GM21381 (cell line): ENCODE measurements around the gene PLEKHM2.
"Not testable (repeated sequence)": the region's sequence is repeated elsewhere in the genome, so short reads cannot be mapped to it uniquely, and the experiment has no call there.

Source experiments
- ATAC-seq: cut with Tn5 transposase; IDR thresholded peaks from one replicate; pipeline ENCODE4 v1.9.1; 2021; ENCODE audit warnings: mild to moderate bottlenecking, moderate library complexity; ENCODE audit not compliant: unreplicated experiment

Gene PLEKHM2, protein sequence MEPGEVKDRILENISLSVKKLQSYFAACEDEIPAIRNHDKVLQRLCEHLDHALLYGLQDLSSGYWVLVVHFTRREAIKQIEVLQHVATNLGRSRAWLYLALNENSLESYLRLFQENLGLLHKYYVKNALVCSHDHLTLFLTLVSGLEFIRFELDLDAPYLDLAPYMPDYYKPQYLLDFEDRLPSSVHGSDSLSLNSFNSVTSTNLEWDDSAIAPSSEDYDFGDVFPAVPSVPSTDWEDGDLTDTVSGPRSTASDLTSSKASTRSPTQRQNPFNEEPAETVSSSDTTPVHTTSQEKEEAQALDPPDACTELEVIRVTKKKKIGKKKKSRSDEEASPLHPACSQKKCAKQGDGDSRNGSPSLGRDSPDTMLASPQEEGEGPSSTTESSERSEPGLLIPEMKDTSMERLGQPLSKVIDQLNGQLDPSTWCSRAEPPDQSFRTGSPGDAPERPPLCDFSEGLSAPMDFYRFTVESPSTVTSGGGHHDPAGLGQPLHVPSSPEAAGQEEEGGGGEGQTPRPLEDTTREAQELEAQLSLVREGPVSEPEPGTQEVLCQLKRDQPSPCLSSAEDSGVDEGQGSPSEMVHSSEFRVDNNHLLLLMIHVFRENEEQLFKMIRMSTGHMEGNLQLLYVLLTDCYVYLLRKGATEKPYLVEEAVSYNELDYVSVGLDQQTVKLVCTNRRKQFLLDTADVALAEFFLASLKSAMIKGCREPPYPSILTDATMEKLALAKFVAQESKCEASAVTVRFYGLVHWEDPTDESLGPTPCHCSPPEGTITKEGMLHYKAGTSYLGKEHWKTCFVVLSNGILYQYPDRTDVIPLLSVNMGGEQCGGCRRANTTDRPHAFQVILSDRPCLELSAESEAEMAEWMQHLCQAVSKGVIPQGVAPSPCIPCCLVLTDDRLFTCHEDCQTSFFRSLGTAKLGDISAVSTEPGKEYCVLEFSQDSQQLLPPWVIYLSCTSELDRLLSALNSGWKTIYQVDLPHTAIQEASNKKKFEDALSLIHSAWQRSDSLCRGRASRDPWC

DNA sequence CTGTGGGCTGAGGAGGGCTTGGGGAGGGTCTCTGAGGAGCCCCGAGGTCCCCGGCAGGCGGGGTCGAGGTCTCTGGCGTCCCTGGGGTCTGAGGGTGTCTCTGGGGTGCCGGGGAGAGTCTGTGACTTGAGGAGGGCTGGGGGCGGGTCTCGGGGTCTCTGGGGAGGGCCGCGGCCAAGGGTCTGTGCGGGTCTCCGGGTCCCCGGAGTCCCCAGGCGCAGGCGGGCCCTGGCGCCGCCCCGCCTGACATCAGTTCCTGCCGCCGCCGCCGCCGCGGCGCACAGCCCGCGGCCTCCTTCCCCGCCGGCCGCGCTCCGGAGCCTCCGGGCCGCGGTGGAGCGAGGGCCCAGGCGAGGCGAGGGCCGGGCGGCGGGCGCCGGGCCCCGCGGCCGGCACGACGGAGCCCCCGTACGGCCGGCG, at the start of gene PLEKHM2:
Gene PLEKHM2 (plus strand): TSS at position 279 of the 420 bp plus-strand sequence. CDS start 239 bp downstream, outside the sequence.
- ATAC-seq: peak; percentile 47

DNA sequence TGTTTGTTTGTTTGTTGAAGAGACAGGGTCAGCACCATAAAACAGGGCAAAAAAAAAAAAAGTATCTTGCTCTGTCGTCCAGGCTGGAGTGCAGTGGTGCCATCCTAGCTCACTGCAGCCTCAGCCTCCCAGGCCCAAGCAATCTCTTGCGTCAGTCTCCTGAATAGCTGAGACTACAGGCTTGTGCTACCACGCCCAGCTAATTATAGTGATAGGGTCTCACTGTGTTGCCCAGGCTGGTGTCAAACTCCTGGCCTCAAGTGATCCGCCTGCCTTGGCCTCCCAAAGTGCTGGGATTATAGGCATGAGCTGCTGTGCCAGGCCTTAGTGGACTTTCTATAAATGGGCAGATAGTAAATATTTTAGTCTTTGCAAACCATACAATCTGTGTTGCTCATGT, 47.7 kb upstream of the PLEKHM2 start:
- no peak for ATAC-seq

DNA sequence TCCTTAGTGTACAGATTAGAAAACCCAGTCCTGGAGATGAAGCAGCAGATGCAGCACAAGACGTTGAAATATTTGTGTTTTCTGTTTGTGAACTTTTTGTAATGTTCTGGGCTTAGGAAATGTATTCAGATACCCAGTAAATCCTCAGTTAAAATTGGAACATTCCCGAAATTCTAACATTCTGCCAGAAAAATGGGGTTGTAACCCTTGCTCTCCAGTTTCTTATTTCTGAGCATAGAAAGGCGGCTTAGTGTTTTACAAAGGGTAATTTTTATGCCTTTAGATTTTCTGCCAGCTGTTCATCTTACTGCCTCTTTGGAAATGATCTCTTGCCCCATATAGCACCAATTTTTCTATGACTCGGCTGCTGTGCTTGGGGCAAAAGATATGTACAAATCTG, 46.3 kb upstream of the PLEKHM2 start:
- no peak for ATAC-seq

DNA sequence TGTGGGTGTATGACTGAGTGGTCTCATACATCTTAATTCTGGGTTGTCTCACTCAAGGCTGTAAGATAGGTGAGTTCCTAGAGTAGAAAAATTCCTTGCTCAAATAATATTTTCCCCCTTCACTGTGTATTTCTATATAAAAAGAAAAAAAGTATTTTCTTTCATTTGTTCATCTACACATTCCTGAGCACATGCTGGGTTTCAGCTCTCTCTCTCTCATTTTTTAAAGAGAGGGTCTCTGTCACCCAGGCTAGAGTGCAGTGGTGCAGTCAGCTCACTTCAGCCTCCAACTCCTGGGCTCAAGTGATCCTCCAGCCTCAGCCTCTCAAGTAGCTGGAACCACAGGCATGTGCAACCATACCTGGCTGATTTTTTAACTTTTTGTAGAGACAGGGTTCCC, 44.9 kb upstream of the PLEKHM2 start:
- no peak for ATAC-seq

DNA sequence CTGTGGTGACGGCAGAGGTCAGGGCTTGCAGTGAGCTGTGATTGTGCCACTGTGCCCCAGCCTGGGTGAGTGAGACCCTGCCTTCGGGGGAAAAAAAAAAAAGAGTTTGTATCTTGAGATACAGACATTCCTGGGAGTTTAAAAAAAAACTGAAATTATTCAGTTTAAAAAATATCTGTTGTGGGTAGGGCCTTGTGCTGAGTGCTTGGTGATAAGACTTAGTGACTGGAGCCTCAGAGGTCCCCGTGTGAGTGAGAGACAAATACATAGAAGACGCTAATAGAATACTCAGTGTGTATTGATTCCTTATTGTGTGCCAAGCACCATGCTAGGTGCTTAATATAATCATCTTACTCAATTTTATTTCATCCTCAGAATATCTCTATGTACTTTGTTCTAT, 44.2 kb upstream of the PLEKHM2 start:
- ATAC-seq: no peak

DNA sequence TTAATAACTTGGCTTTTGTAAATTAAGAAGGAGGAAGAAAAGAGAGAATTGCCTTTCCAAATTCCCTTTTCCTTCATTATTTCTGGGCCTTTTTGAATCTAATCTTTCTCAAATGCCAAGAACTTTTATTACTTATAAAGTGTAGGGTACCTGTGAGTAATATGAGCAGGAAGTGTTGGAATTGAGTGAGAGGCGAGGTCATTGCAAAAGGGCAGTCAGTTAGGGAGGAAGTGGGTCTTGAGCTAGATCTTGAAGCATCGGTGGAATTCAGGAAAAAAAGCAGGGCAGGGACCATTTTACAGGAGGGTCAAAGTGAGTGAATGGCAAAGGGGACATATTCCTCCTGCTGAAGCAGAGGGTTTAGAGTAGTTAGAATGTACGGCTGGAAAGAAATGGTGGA, 43.5 kb upstream of the PLEKHM2 start:
- no peak for ATAC-seq

DNA sequence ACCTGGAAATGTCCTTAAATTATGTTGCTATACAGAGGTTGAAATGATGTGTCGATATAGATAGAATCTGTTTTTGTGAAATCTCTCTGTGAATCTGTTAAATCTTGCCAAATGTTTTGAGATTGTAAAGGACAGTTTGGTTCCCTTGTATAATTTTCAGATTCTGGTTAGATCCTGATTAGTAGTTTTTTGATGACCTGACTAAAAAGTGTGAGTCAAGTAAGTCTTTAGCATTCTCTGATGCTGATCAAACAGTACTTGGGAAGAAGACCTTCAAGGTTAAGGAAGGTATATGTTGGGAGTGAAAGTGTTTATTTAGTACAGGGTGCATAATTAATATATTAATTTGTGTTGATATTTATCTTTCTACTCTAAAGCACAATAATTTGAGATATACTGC, 34.2 kb upstream of the PLEKHM2 start:
- ATAC-seq: no peak

DNA sequence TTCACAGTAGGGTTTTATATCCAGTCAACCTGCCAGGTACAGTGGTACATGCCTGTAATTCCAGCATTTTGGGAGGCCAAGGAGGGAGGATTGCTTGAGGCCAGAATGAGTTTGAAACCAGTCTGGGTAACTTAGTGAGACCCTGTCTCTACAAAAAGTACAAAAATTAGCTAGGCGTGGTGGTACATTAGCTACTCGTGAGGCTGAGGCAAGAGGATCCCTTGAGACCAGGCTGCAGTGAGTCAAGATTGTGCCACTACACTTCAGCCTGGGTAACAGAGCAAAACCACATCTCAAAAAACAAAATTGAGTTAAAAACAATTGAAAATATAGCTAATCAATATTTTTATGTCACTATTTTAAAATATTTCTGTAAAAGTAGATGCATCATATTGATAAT, 33.7 kb upstream of the PLEKHM2 start:
- ATAC-seq: no peak

DNA sequence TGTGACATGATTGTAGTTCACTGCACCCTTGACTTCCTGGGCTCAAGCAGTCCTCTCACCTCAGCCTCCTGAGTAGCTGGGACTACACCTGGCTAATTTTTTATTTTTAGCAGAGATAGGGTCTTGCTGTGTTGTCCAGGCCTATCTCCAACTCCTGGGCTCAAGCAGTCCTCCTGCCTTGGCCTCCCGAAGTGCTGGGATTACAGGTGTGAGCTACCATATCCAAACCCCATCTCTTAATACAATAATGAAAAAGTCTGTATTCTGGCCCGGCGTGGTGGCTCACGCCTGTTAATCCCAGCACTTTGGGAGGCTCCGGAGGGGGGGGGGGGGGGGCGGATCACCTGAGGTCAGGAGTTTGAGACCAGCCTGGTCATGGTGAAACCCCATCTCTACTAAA, 32.0 kb upstream of the PLEKHM2 start:
- not testable (repeated sequence) for ATAC-seq

DNA sequence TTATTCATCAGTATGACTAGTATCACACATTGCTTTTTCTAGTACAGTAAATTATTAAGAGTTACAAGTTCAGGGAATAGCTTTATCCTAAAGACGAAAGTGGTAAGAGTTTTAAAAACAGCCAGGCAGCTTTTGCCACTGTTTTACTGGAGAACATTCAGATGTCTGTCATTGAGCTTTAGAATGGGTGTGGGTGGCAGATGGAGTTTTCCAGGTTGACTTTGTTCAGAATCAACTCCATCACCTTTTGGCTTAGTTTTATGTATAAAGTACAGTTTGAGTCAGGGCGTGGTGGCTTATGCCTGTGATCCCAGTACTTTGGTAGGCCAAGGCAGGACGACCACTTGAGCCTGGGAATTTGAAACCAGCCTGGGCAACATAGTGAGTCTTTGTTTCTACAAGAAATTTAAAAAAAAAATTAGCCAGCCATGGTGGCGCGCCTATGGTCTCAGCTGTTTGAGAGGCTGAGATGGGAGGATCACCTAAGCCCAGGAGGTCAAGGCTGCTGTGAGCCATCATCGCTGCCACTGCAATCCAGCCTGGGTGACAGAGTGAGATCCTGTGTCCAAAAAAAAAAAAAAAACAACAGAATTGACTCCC, 29.9 kb upstream of the PLEKHM2 start:
- no peak for ATAC-seq

DNA sequence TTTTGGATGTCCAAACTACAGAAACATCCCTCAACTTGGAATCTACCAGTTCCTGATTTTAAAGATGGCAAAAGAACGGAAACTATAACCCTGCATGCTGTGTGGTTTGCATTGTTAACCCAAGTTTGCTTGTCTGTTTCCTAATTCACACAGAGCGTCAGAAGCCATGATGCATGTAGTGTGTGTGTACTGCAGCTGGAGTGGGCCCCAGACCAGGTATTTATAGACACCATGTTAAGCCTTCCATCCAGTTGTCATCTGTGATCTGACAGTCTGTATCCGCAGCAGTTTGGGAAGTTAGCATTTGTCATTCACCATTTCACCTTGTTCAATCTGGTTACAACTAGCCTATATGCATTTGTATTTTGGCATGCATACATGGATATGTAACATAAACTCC, 27.7 kb upstream of the PLEKHM2 start:
- no peak for ATAC-seq

DNA sequence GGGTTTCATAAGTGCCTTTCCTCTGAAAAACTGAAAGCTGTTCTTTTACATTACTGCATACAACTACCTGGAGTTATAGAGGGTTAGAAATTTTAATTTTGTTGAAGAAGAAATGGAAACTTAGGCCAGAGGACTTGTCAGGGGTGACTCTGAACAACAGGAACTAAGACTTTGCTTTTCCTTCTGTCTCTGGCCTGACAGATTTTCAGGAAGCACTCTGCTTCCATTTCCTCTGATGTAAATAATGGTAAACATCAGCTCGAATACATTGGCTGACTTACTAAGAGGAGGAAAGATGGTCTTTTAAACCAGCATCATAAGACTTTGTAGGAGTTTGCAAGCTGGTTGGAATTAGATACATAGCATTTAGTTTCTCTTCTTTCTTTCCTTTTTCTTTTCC, 27.1 kb upstream of the PLEKHM2 start:
- ATAC-seq: no peak

DNA sequence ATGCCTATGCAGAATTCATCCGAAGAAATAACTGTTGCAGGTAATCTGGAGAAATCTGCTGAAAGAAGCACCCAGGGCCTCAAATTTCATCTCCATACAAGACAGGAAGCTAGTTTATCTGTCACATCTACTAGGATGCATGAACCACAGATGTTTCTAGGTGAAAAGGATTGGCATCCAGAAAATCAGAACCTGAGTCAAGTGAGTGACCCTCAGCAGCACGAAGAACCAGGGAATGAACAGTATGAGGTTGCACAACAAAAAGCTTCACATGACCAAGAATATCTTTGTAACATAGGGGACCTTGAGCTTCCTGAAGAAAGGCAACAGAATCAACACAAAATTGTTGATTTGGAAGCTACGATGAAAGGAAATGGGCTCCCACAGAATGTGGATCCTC, 24.0 kb upstream of the PLEKHM2 start:
- no peak for ATAC-seq

DNA sequence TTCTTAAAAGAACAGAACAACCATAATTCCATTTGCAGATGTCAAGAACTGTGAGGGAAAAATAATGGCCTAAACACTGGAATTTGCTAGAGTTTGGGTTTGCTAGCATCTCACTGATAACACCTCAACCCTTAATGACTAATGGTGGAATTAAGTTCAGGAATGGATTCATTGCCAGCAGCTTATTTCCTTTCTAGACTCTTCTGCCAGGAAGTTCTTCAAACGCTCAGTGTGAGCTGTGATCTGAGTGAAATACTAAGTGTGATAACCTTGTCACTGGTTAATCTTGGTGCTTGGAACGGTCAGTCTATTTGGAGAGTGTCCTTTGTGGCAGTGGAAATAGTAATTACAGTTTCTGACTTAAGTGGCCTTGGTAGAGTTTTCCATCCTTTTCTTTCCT, 21.6 kb upstream of the PLEKHM2 start:
- ATAC-seq: no peak

DNA sequence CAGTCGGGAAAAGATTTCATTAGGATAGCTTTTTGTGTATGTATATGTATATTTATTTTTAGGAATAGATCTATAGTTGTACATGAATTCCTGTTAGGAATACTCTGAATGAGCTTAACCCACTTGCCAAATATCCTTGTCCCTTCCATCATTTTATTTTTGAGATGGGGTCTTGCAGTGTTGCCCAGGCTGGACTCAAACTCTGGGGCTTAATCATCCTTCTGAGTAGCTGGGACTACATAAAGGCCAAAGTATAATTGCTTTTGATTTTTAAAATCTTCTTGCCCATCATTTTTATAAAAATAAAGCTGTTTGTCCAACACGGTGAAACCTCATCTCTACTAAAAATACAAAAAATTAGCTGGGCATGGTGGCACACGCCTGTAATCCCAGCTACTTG, 20.2 kb upstream of the PLEKHM2 start:
- no peak for ATAC-seq

DNA sequence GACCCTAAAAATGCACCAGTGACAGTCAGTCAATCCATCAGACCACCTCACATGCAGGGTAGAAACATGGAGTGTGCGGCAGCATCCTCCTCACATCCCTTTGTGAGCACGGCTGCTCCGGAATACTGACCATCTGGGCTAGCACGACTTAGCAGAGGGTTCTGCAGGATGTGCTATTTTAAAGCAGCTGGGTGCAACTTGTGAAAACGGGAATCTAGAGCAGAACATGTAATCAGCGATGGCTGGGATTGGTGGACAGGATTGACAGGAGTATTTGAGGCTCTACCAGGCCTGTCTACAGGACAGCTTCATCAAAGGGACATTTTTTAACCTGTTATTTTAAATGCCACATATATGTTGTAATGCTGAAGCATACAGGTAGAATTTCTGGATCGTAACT, 16.8 kb upstream of the PLEKHM2 start:
- no peak for ATAC-seq

DNA sequence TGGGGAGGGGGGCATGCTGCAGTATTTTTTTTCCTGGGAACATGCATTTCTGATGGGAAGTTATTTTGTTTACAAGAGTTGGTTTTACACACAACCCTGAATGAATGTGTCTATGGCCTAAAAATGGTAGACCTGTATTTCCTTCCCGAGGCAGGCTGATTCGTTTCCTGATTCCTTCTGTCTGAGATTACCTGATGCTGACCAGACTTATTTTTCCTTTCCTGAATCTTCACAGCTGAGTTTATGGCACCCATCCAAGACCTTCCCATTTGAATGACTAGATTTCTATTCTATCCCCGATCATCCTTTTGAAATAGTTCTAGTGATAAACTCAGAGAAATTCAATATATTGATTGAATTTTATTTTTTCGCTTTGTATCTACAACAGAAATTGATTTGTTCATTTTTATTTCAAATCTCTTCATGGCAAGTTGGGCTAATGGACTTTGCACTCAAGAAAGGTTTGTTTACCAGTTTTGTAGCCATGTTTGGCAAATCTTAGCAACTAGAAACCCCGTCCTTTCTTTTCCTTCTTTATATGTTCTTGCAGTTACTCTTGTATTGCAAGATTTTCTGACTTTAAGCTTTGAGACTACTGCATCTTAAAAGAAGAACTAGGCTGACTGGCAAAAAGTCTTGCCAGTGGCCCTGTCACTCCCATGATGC, 15.9 kb upstream of the PLEKHM2 start:
- no peak for ATAC-seq

DNA sequence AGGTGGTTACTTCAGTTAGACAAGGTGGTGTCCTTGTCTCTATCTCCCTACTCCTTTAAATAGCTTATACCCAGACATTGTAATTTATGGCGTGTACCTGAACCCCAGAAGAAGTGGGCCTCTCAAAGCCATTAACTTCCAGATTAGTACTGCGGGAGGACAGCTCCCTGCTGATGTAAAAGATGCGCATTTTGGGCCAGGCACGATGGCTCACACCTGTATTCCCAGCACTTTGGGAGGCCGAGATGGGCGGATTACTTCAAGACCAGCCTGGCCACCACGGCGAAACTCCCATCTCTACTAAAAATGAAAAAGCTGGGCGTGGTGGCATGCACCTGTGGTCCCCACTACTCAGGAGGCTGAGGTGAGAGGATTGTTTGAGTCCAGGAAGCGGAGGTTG, 15.0 kb upstream of the PLEKHM2 start:
- no peak for ATAC-seq

DNA sequence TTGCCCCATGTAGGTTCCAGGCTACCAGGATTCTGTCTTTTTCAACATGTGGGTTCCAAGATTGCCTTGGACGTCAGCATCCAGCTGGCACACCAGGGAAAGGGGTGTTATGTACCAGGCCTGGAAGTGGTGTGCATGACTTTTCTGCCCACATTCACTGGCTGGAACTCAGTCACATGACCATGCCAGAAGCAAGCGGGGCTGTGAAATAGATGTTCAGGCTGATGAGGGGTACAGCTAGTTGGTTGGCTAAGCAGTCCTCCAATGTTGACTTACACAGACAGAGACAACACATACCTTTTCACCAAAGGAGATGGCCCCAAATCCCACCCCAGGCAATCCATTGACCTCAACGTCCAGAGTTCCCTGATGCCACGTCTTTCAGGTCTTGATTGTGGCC, 14.3 kb upstream of the PLEKHM2 start:
- ATAC-seq: no peak

DNA sequence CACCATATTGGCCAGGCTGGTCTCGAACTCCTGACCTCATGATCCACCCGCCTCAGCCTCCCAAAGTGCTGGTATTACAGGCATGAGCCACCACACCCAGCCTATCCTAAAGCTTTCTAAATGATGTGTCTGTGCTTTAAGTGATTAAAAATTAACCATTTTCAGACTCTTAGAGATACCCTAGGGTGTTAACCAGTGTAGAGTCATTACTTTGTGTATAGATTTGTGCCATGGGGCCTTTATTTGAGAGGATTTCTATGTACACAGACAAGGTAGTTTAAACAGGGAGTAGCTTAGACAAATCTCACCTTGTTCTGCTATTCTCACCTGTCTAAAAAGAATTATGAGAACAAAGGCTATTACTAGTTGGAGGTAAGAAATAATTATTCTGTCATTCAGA, 12.7 kb upstream of the PLEKHM2 start:
- ATAC-seq: no peak
